ENCODE results near the gene SERPINB6. TPM values are rescaled to one million over a fixed set of nuclear protein-coding genes. Genes with fewer than 3 reads are reported as not detected.
A peak's percentile ranks its signal among the peaks of the same experiment; 100 is the strongest.

Gene SERPINB6
- total RNA-seq, 1 donor from 2014 or later = 56.1 TPM

- no peaks in the 10 kb centered on the region for H3K9me3 Mint-ChIP-seq
- ATAC-seq (ENCODE audit: low read depth) (no peak), DNase-seq (no peak)
- no peaks in the 10 kb centered on the region for H3K36me3 Mint-ChIP-seq (ENCODE audit: low read depth)
- CTCF ChIA-PET = interaction anchor here (1.4 kb wide), 1 partner anchor 127 kb away, joined by 3 read pairs; no protein-coding TSS in a partner anchor
- TF ChIP-seq, protein P1, sequence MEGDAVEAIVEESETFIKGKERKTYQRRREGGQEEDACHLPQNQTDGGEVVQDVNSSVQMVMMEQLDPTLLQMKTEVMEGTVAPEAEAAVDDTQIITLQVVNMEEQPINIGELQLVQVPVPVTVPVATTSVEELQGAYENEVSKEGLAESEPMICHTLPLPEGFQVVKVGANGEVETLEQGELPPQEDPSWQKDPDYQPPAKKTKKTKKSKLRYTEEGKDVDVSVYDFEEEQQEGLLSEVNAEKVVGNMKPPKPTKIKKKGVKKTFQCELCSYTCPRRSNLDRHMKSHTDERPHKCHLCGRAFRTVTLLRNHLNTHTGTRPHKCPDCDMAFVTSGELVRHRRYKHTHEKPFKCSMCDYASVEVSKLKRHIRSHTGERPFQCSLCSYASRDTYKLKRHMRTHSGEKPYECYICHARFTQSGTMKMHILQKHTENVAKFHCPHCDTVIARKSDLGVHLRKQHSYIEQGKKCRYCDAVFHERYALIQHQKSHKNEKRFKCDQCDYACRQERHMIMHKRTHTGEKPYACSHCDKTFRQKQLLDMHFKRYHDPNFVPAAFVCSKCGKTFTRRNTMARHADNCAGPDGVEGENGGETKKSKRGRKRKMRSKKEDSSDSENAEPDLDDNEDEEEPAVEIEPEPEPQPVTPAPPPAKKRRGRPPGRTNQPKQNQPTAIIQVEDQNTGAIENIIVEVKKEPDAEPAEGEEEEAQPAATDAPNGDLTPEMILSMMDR (IDR thresholded peaks at IDR 0.05) = no peak
- POLR2A ChIA-PET = no interaction called here
- intact Hi-C loops (cut with micrococcal nuclease) = no loop called here
- no peaks in the 10 kb centered on the region for H3K4me1 Mint-ChIP-seq
- H3K27ac Mint-ChIP-seq = no peak overlapping the region
- no peaks in the 10 kb centered on the region for H3K27me3 Mint-ChIP-seq
- no peak overlapping the region for H3K4me3 Mint-ChIP-seq
Observed at GRCh38 chr6:2917801-2918445, 53.4 kb downstream of the SERPINB6 start.

- peak; percentile 68 for ATAC-seq (ENCODE audit: low read depth)
- Mint-ChIP-seq H3K36me3 (ENCODE audit: low read depth) (no peaks in the 10 kb centered on the region), H3K9me3 (no peaks in the 10 kb centered on the region), H3K27ac (no peak overlapping the region), H3K4me3 (no peak overlapping the region), H3K4me1 (no peaks in the 10 kb centered on the region), H3K27me3 (no peaks in the 10 kb centered on the region)
- ChIA-PET POLR2A (interaction anchor here (0.6 to 1.3 kb wide), 2 partner anchors 75 to 204 kb away, joined by 4 to 5 read pairs; partner anchors contain the start of gene SERPINB1), CTCF (interaction anchor here (0.8 to 4.6 kb wide), 4 partner anchors 14 to 126 kb away, joined by 3 to 32 read pairs (median 4); partner anchors contain the start of gene SERPINB9)
- DNase-seq = no peak
- TF ChIP-seq, protein P1 (IDR thresholded peaks at IDR 0.05) = no peak
- intact Hi-C loops (cut with micrococcal nuclease) = no loop called here
Observed at GRCh38 chr6:2917065-2917464, 54.3 kb downstream of the SERPINB6 start.

- ChIA-PET POLR2A (interaction anchor here (0.6 to 1.3 kb wide), 2 partner anchors 75 to 205 kb away, joined by 4 to 5 read pairs; partner anchors contain the start of gene SERPINB1), CTCF (interaction anchor here (0.8 to 4.6 kb wide), 4 partner anchors 13 to 70 kb away, joined by 3 to 32 read pairs (median 4); partner anchors contain the start of gene SERPINB9)
- TF ChIP-seq, protein P1 (IDR thresholded peaks at IDR 0.05) = no peak
- ATAC-seq (ENCODE audit: low read depth) = no peak
- intact Hi-C loops (cut with micrococcal nuclease) = no loop called here
- H3K4me1 Mint-ChIP-seq = peaks cover 6% of the 10 kb centered on the region
- H3K27me3 Mint-ChIP-seq = no peaks in the 10 kb centered on the region
- no peak for DNase-seq
- no peak overlapping the region for H3K4me3 Mint-ChIP-seq
- no peaks in the 10 kb centered on the region for H3K9me3 Mint-ChIP-seq
- H3K36me3 Mint-ChIP-seq (ENCODE audit: low read depth) = no peaks in the 10 kb centered on the region
- no peak overlapping the region for H3K27ac Mint-ChIP-seq
Observed at GRCh38 chr6:2916158-2916925, 55.0 kb downstream of the SERPINB6 start.

DNA sequence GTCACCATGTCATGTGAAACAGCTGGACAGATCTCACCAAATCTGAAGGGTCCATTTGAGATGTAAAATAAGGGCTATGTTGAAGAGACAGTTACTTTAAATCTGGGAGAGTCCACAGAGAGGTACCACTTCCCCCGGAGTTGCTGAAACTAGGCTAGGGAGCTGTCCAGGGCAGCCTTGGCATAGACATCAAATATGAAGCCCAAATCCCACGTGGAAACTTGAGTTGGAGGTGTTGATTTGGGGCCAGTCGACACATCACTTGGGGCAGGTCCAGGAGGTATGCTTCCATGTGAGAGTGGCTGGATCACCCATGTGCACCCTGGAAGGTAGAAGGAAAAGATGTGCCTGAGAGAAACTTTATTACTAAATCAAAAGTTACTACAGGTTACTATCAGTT, 56.2 kb downstream of the SERPINB6 start:
- Mint-ChIP-seq H3K4me1 (peaks cover 17% of the 10 kb centered on the region), H3K36me3 (ENCODE audit: low read depth) (no peaks in the 10 kb centered on the region), H3K27ac (no peak overlapping the region), H3K27me3 (no peaks in the 10 kb centered on the region), H3K4me3 (no peak overlapping the region), H3K9me3 (no peaks in the 10 kb centered on the region)
- no peak for DNase-seq
- ATAC-seq (ENCODE audit: low read depth) = no peak
- POLR2A ChIA-PET = interaction anchor here (0.6 to 2.9 kb wide), 3 partner anchors 12 to 74 kb away, joined by 3 to 12 read pairs (median 4); partner anchors contain the start of genes SERPINB1 and SERPINB9
- TF ChIP-seq, protein P1 (IDR thresholded peaks at IDR 0.05) = no peak
- intact Hi-C loops (cut with micrococcal nuclease) = no loop called here
- CTCF ChIA-PET = interaction anchor here (1.3 to 4.6 kb wide), 3 partner anchors 66 to 74 kb away, joined by 4 to 32 read pairs (median 10); partner anchors contain the start of gene SERPINB1

- no peak overlapping the region for H3K27ac Mint-ChIP-seq
- intact Hi-C loops (cut with micrococcal nuclease) = no loop called here
Observed at GRCh38 chr6:2914318-2914660, 57.1 kb downstream of the SERPINB6 start.

More at GRCh38 chr6:2914318-2914660, 57.1 kb downstream of the SERPINB6 start:
- no peak overlapping the region for H3K4me3 Mint-ChIP-seq
- ChIA-PET POLR2A (interaction anchor here (0.6 to 2.9 kb wide), 5 partner anchors 11 to 122 kb away, joined by 3 to 12 read pairs (median 4); partner anchors contain the start of genes SERPINB1 and SERPINB9), CTCF (interaction anchor here (1.2 to 4.6 kb wide), 5 partner anchors 17 to 123 kb away, joined by 3 to 32 read pairs (median 7); partner anchors contain the start of gene SERPINB1)
- DNase-seq = no peak
- no peaks in the 10 kb centered on the region for H3K27me3 Mint-ChIP-seq
- TF ChIP-seq, protein P1 (IDR thresholded peaks at IDR 0.05) = no peak
- peaks cover 25% of the 10 kb centered on the region for H3K4me1 Mint-ChIP-seq
- no peak for ATAC-seq (ENCODE audit: low read depth)
- H3K9me3 Mint-ChIP-seq = no peaks in the 10 kb centered on the region
- H3K36me3 Mint-ChIP-seq (ENCODE audit: low read depth) = no peaks in the 10 kb centered on the region
